HepG2 (cell line): ENCODE data around the gene SNAP29. TPM values are rescaled to one million over a fixed set of nuclear protein-coding genes. Genes with fewer than 3 reads are reported as not detected.

Experiments
- ATAC-seq: fragments of 200-7000 bp; cut with Tn5 transposase; 3 replicates; pipeline ENCODE4 v1.9.1; 2020; ENCODE audit warnings: mild to moderate bottlenecking, moderate library complexity
- BruUV-seq: library from RNA; stranded (reverse); fragments of 400-500 nt; replicated peaks from 2 replicates; lab custom pipeline; 2021; lab: Mats Ljungman, UMichigan
- CTCF ChIA-PET: fragments of 300-600 bp; formaldehyde crosslinking; extraction: SDS; loops from one replicate; lab custom pipeline; 2021; ENCODE audit warnings: low total read pairs, inconsistent platforms, low intra/inter-chr PET ratio; lab: Yijun Ruan, JAX
- POLR2A ChIA-PET: fragments of 350-600 bp; sonication (Branson Sonifier 250); formaldehyde crosslinking; loops from one replicate; lab custom pipeline; 2020; ENCODE audit warnings: antibody characterized with exemption, inconsistent platforms; lab: Yijun Ruan, JAX
- DNase-seq: peaks from one replicate; pipeline ENCODE4 v3.0.0-alpha.2; 2015; ENCODE audit warnings: low spot score
- FAIRE-seq: peaks from 3 replicates; lab custom pipeline; 2011; peaks lifted over from hg19 to GRCh38; lab: Jason Lieb, UNC
- H2AFZ ChIP-seq: one replicate; pipeline ENCODE4 v1.6.1; 2011; ENCODE audit warnings: low read length, inconsistent platforms
- H3K27ac ChIP-seq: fragments of 300-600 bp; 3 replicates; pipeline ENCODE4 v1.8.0; 2011; ENCODE audit warnings: mixed run types, mild to moderate bottlenecking, mixed read lengths, low read length, inconsistent platforms; ENCODE audit not compliant: insufficient read depth; ENCODE audit errors: extremely low read length
- H3K27me3 ChIP-seq, 2 experiments: fragments of 200-600 bp in 1 of 2; 2 replicates in 1 of 2; 3 replicates in 1 of 2; pipeline versions ENCODE4 v1.6.0 to v1.8.0; 2011; ENCODE audit warnings: low read length in 2 of 2, mild to moderate bottlenecking in 2 of 2, moderate library complexity in 2 of 2, inconsistent platforms in 1 of 2; ENCODE audit not compliant: insufficient read depth in 2 of 2, control insufficient read depth in 1 of 2
- H3K36me3 ChIP-seq, 2 experiments: fragments of 200-600 bp in 1 of 2; replicated peaks in 1 of 2; 2 replicates in 1 of 2; 3 replicates in 1 of 2; pipeline versions ENCODE4 v1.5.1 to v1.8.0; 2011; ENCODE audit warnings: low read length in 2 of 2, inconsistent platforms in 1 of 2; ENCODE audit not compliant: insufficient read depth in 2 of 2, control insufficient read depth in 1 of 2
- H3K4me1 ChIP-seq: 2 replicates; pipeline ENCODE4 v1.5.1; 2012; ENCODE audit warnings: low read length, inconsistent platforms; ENCODE audit not compliant: insufficient read depth
- H3K4me2 ChIP-seq: 2 replicates; pipeline ENCODE4 v1.6.0; 2011; ENCODE audit warnings: low read depth, low read length, inconsistent platforms
- H3K4me3 ChIP-seq, 3 experiments: fragments of 200-600 bp in 1 of 3; sonication (generic), shearing (Covaris generic) in 1 of 3; replicated peaks in 1 of 3; 2 replicates each; pipeline ENCODE4 v1.5.1; 2011 to 2016; ENCODE audit warnings: low read length in 3 of 3, inconsistent platforms in 2 of 3, low read depth in 2 of 3, mild to moderate bottlenecking in 2 of 3, control low read depth in 1 of 3, mixed read lengths in 1 of 3; ENCODE audit not compliant: insufficient read depth in 1 of 3
- H3K79me2 ChIP-seq: one replicate; pipeline ENCODE4 v1.6.1; 2011; ENCODE audit warnings: low read length, inconsistent platforms; ENCODE audit not compliant: insufficient read depth
- H3K9ac ChIP-seq: 2 replicates; pipeline ENCODE4 v1.6.0; 2011; ENCODE audit warnings: mild to moderate bottlenecking, low read depth, low read length, inconsistent platforms; ENCODE audit not compliant: insufficient read depth
- H3K9me3 ChIP-seq: 2 replicates; pipeline ENCODE4 v1.5.1; 2012; ENCODE audit warnings: mild to moderate bottlenecking, low read length
- H4K20me1 ChIP-seq: 2 replicates; pipeline ENCODE4 v1.6.0; 2011; ENCODE audit warnings: inconsistent platforms, mild to moderate bottlenecking, low read length, moderate library complexity; ENCODE audit not compliant: insufficient read depth
- BRD4 ChIP-seq: sonication (generic); formaldehyde crosslinking; IDR thresholded peaks from 2 replicates; pipeline ENCODE4 v1.4.0; 2020; ENCODE audit warnings: missing genetic modification reagents
- DRAP1 ChIP-seq: IDR thresholded peaks from 2 replicates; pipeline ENCODE4 v1.6.1; 2016; ENCODE audit warnings: missing genetic modification reagents, missing compliant biosample characterization
- EEA1 ChIP-seq: sonication (generic); formaldehyde crosslinking; IDR thresholded peaks from 2 replicates; pipeline ENCODE4 v1.5.1; 2020; ENCODE audit warnings: mild to moderate bottlenecking, missing genetic modification reagents, borderline replicate concordance
- ZBTB42 ChIP-seq: sonication (generic); formaldehyde crosslinking; IDR thresholded peaks from 2 replicates; pipeline ENCODE4 v1.5.0; 2020; ENCODE audit warnings: mild to moderate bottlenecking, missing genetic modification reagents
- ZNF275 ChIP-seq: sonication (generic); formaldehyde crosslinking; IDR thresholded peaks from 2 replicates; pipeline ENCODE4 v1.8.0; 2022; ENCODE audit warnings: missing genetic modification reagents, mild to moderate bottlenecking, inconsistent platforms, borderline replicate concordance
- ZNF34 ChIP-seq: sonication (generic); formaldehyde crosslinking; IDR thresholded peaks from 2 replicates; pipeline ENCODE4 v1.4.0; 2020; ENCODE audit warnings: mild to moderate bottlenecking, missing genetic modification reagents, borderline replicate concordance
- ZNF720 ChIP-seq: sonication (generic); formaldehyde crosslinking; IDR thresholded peaks from 2 replicates; pipeline ENCODE4 v1.4.0; 2020; ENCODE audit warnings: missing genetic modification reagents
- ZNF780A ChIP-seq: sonication (generic); formaldehyde crosslinking; IDR thresholded peaks from 2 replicates; pipeline ENCODE4 v1.8.0; 2022; ENCODE audit warnings: mild to moderate bottlenecking, missing genetic modification reagents, moderate library complexity
- ZSCAN12 ChIP-seq: sonication (generic); formaldehyde crosslinking; IDR thresholded peaks from 2 replicates; pipeline ENCODE4 v1.9.0; 2021; ENCODE audit warnings: mild to moderate bottlenecking, missing genetic modification reagents
- WGBS: methylation state at CpG from one replicate; pipeline ENCODE4 v1.1.6; 2017; ENCODE audit warnings: low lambda C conversion rate; 5-methylcytosine and 5-hydroxymethylcytosine counted together
- in situ Hi-C: cut with HindIII; loops from 2 replicates; pipeline ENCODE4 v1.10.0; 2017; ENCODE audit warnings: low pct_unique_long_range_greater_than_20kb; ENCODE audit not compliant: extremely low pct_ligation_motif_present
- intact Hi-C: fragments of 100-400 bp; cut with micrococcal nuclease; formaldehyde crosslinking; loops from one replicate; pipeline ENCODE4 v1.10.0; 2022; ENCODE audit not compliant: unreplicated experiment
- polyA plus RNA-seq, 8 experiments: library from polyadenylated mRNA; depleted of rRNA in 3 of 8; stranded (reverse) in 7 of 8; unstranded in 1 of 8; fragments of >200 nt; fragmentation: Illumina TruSeq in 4 of 8; extraction: Trizol in 4 of 8; gene quantifications; 2 replicates each; pipeline versions ENCODE4 v1.2.1 to v1.2.3, GENCODE V29; 2011 to 2016; ENCODE audit warnings: low read depth in 4 of 8, missing spikeins in 1 of 8, mixed read lengths in 1 of 8; ENCODE audit not compliant: insufficient read depth in 1 of 8
- total RNA-seq, 5 experiments: library from RNA; depleted of rRNA; stranded (reverse); fragments of >200 nt; fragmentation: Illumina TruSeq; extraction: Trizol; gene quantifications; 2 replicates each; pipeline ENCODE4 v1.2.3, GENCODE V29; 2016; ENCODE audit warnings: low read depth in 1 of 5

SNAP29 gene
- total and polyA plus RNA-seq, 2 of the 13 experiments (the other 11 are each of a cell fraction or from before 2014, with no cell fraction given) = 12.3 to 30.7 TPM

GRCh38 chr22:20864186-20864908, 5.5 kb downstream of the SNAP29 start (continued):
- no peak for TF ChIP-seq ZNF275
- TF ChIP-seq ZNF720 = no peak

- intact Hi-C loops (no loop called here), in situ Hi-C loops (no loop called here)
- 95% methylated on average over 3 of the region's 3 CpGs for WGBS
- ChIA-PET POLR2A (no interaction called here), CTCF (no interaction called here)
- Histone ChIP-seq H3K9me3 (no peaks in the 10 kb centered on the region), H3K36me3 (peaks cover 3 to 7% of the 10 kb centered on the region in 2 experiments; a peak in 2 of 5 replicates), H3K4me1 (peaks cover 44% of the 10 kb centered on the region), H3K4me2 (no peak overlapping the region), H3K27ac (no peak overlapping the region), H2AFZ (no peak overlapping the region), H3K4me3 (no peak overlapping the region), H3K9ac (no peak overlapping the region), H3K79me2 (no peaks in the 10 kb centered on the region), H3K27me3 (no peaks in the 10 kb centered on the region), H4K20me1 (no peaks in the 10 kb centered on the region)
- no peak for TF ChIP-seq ZNF780A (CRISPR knock-in tag)
- FAIRE-seq = no peak
- no peak for ATAC-seq
- no peak for DNase-seq
- no TSS peak for BruUV-seq
These were observed 6.5 kb downstream of the SNAP29 start for GRCh38 chr22:20865331-20865730.

- Histone ChIP-seq H3K9ac (no peak overlapping the region), H3K79me2 (no peaks in the 10 kb centered on the region), H3K4me3 (no peak overlapping the region), H3K9me3 (no peaks in the 10 kb centered on the region), H3K4me1 (peaks cover 43% of the 10 kb centered on the region), H3K27me3 (no peaks in the 10 kb centered on the region), H2AFZ (no peak overlapping the region), H3K36me3 (peaks cover 3 to 14% of the 10 kb centered on the region in 2 experiments; a peak in 2 of 5 replicates), H4K20me1 (no peaks in the 10 kb centered on the region), H3K4me2 (no peak overlapping the region), H3K27ac (no peak overlapping the region)
- no peak for DNase-seq
- no peak for FAIRE-seq
- ChIA-PET POLR2A (interaction anchor here (0.9 to 2.0 kb wide), 2 partner anchors 20 to 75 kb away, joined by 3 to 7 read pairs; no protein-coding TSS in a partner anchor), CTCF (no interaction called here)
- in situ Hi-C loops (no loop called here), intact Hi-C loops (no loop called here)
- WGBS = 84% methylated on average over 8 of the region's 8 CpGs
- TF ChIP-seq ZBTB42 (CRISPR knock-in tag) (no peak), ZNF34 (CRISPR knock-in tag) (no peak), ZSCAN12 (CRISPR knock-in tag) (no peak), DRAP1 (CRISPR knock-in tag) (no peak), BRD4 (no peak), EEA1 (no peak)
- BruUV-seq = no TSS peak
- ATAC-seq = no peak
These were observed 7.2 kb downstream of the SNAP29 start for GRCh38 chr22:20865875-20866445.
